Measurements from ENCODE around the gene TMEM164.

Gene TMEM164

DNA sequence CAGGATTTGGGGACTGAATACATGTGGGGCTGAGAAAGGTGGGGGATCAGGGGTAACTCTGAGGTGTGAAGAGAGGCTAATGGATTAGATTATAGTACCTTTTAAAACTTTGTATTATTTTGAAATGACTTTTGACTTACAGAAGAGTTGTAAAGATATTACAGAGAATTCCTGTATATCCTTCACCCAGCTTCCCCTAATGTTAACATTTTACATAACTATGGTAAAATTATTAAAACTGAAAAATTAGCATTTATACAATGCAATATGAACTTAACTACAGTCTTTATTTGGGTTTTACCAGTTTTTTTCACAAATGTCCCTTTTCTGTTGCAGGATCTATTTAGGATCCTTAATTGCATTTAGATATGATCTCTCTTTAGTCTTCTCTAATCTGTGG, 57.4 kb downstream of the TMEM164 start:
- Mint-ChIP-seq H3K27me3 (ENCODE audit: low read depth, poor library complexity) (no peaks in the 10 kb centered on the region), H3K27ac (no peak overlapping the region), H3K4me3 (no peak overlapping the region), H3K36me3 (ENCODE audit: low read depth) (peaks cover 24% of the 10 kb centered on the region), H3K9me3 (peaks cover 4% of the 10 kb centered on the region), H3K4me1 (no peaks in the 10 kb centered on the region)
- TF ChIP-seq, protein P1, sequence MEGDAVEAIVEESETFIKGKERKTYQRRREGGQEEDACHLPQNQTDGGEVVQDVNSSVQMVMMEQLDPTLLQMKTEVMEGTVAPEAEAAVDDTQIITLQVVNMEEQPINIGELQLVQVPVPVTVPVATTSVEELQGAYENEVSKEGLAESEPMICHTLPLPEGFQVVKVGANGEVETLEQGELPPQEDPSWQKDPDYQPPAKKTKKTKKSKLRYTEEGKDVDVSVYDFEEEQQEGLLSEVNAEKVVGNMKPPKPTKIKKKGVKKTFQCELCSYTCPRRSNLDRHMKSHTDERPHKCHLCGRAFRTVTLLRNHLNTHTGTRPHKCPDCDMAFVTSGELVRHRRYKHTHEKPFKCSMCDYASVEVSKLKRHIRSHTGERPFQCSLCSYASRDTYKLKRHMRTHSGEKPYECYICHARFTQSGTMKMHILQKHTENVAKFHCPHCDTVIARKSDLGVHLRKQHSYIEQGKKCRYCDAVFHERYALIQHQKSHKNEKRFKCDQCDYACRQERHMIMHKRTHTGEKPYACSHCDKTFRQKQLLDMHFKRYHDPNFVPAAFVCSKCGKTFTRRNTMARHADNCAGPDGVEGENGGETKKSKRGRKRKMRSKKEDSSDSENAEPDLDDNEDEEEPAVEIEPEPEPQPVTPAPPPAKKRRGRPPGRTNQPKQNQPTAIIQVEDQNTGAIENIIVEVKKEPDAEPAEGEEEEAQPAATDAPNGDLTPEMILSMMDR (IDR thresholded peaks at IDR 0.05) = no peak
- DNase-seq = no peak

DNA sequence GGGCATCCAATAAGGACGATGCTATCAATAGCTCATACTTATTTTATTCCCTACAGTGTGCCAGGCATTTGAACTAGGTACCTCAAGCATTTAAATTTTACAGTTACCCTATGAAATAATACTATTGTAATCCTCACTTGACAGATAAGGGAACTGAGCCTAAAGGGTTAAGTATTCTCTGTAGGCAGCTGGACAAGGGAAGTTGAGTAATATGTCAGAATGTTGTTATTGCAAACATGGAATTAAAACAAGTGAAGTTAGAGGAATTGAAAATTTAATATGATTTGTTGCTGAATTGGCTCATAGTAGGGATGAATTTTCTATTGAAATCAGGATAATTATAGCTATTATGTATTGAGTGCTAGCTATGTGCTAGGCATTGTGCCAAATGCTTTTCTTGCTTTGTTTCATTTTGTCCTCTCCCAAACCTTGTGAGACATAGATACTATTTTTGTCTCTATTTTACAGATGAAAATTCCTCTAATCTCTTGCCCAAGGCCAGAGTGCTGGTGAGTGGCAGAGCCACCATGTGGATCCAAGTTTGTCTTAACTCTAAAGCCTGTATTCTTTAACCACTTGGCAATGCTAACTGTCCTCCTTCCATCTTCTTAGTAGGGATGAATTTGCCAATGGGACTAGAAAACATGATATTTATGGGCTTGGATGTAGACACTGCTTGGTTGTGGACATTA, 58.1 kb downstream of the TMEM164 start:
- H3K36me3 Mint-ChIP-seq (ENCODE audit: low read depth) = peaks cover 24% of the 10 kb centered on the region
- H3K4me1 Mint-ChIP-seq = no peaks in the 10 kb centered on the region
- H3K27ac Mint-ChIP-seq = no peak overlapping the region
- no peaks in the 10 kb centered on the region for H3K27me3 Mint-ChIP-seq (ENCODE audit: low read depth, poor library complexity)
- TF ChIP-seq, protein P1 (IDR thresholded peaks at IDR 0.05) = no peak
- no peak overlapping the region for H3K4me3 Mint-ChIP-seq
- DNase-seq = no peak
- peaks cover 4% of the 10 kb centered on the region for H3K9me3 Mint-ChIP-seq

DNA sequence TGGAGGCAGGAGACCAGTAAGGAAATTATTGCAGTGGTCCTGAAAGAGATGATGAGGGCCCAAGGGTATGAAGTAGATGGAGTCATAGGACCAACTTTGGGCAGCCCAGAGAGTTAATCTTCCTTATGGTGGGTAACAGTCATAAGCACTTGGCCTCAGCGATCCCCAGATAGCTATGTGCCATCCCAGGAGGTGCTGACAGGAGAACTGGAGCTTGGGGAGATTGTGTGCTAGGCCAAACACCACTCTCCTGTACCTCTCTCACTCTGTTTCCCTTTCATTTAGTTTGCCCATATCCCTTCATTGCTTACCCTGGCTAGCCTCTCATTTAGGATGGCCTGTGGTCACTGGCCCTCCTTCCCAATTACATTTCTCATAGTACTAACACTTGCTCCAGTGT, 60.0 kb downstream of the TMEM164 start:
- peaks cover 4% of the 10 kb centered on the region for H3K9me3 Mint-ChIP-seq
- peak overlapping the region; percentile 2 for H3K27ac Mint-ChIP-seq
- peaks cover 5% of the 10 kb centered on the region for H3K4me1 Mint-ChIP-seq
- H3K27me3 Mint-ChIP-seq (ENCODE audit: low read depth, poor library complexity) = no peaks in the 10 kb centered on the region
- no peak for DNase-seq
- TF ChIP-seq, protein P1 (IDR thresholded peaks at IDR 0.05) = no peak
- H3K4me3 Mint-ChIP-seq = no peak overlapping the region
- peaks cover 37% of the 10 kb centered on the region for H3K36me3 Mint-ChIP-seq (ENCODE audit: low read depth)

DNA sequence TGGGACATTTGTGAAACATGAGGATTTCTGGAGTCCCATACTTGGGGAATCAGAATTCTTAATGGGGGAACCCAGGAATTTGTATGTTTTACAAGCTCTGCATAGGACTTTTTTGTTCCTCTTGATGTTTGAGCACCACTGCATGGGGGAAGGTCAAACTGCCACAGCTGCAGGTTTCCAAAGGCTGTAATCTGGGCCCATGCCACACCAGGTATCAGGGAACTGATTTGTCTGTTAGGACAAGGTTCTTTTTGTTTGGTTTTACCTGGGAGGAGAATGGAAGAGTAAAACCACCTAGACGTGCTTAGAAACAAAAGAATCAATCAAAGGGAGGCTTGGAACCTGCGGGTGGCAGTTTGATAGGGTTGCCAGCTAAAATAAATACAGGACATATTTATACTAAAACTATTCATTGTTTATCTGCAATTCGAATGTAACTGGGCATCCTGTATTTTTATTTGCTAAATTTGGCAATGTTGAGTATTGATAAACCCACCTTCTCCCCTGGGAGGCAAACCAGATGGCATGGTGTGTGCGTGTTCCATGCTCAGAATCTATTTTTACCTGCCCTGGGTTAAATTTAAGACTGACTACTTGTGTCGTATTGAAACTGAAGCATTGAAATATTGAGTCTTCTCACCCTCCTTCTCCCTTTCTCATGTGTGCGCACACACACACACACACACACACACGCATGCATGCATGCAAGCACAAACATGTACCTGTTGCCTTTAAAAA, 63.7 kb downstream of the TMEM164 start:
- Mint-ChIP-seq H3K4me3 (no peak overlapping the region), H3K36me3 (ENCODE audit: low read depth) (peaks cover 26% of the 10 kb centered on the region), H3K9me3 (no peaks in the 10 kb centered on the region), H3K27me3 (ENCODE audit: low read depth, poor library complexity) (no peaks in the 10 kb centered on the region), H3K27ac (peak overlapping the region; percentile 82), H3K4me1 (peaks cover 5% of the 10 kb centered on the region)
- TF ChIP-seq, protein P1 (IDR thresholded peaks at IDR 0.05) = no peak
- DNase-seq = no peak

DNA sequence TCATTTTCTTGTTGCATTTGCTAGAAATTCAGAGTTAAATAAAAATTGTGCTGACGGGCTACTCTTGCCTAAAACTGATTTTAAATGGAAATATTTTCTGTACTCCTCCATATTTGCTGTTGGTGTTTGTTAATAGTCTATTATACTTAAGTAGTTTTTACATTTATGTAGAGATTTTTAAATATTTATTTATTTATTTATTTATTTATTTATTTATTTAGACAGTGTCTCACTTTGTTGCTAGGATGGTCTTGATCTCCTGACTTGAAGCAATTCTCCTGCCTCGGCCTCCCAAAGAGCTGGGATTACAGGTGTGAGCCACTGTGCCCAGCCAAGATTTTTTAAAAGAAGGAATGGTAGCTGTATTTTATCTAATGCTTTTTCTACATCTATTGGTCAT, 68.1 kb downstream of the TMEM164 start:
- DNase-seq = no peak
- Mint-ChIP-seq H3K9me3 (peaks cover 36% of the 10 kb centered on the region), H3K4me1 (peaks cover 5% of the 10 kb centered on the region), H3K27ac (no peak overlapping the region), H3K27me3 (ENCODE audit: low read depth, poor library complexity) (no peaks in the 10 kb centered on the region), H3K36me3 (ENCODE audit: low read depth) (peaks cover 69% of the 10 kb centered on the region), H3K4me3 (no peak overlapping the region)
- TF ChIP-seq, protein P1 (IDR thresholded peaks at IDR 0.05) = no peak

Data from nephron progenitor cell (in vitro differentiated cells).